ENCODE measurements around the gene MPDZ. TPM values are rescaled to one million over a fixed set of nuclear protein-coding genes. Genes with fewer than 3 reads are reported as not detected.

The MPDZ gene
- total and polyA plus RNA-seq, 2 of the 13 experiments (the other 11 are each of a cell fraction or from before 2014, with no cell fraction given): 12.4 to 14.7 TPM

- TF ChIP-seq ZNF574 (CRISPR knock-in tag; IDR thresholded peaks at IDR 0.05) (no peak), ZSCAN30 (CRISPR knock-in tag; IDR thresholded peaks at IDR 0.05) (no peak), ZNF883 (CRISPR knock-in tag; IDR thresholded peaks at IDR 0.05; ENCODE audit: not compliant biosample characterization) (no peak), ZNF879 (CRISPR knock-in tag; IDR thresholded peaks at IDR 0.05) (no peak), HMGA1 (CRISPR knock-in tag; conservative IDR thresholded peaks at IDR 0.05) (no peak)
Observed at GRCh38 chr9:13116292-13116691, 163.2 kb downstream of the MPDZ start (continued).

GRCh38 chr9:13113751-13114150 lies 165.7 kb downstream of the MPDZ start:
- in situ Hi-C loops (cut with HindIII; ENCODE audit: extremely low pct_ligation_motif_present, low pct_unique_long_range_greater_than_20kb) (no loop called here), intact Hi-C loops (cut with micrococcal nuclease; ENCODE audit: unreplicated experiment) (no loop called here)
- WGBS (ENCODE audit: low lambda C conversion rate): 76% methylated on average over 1 of the region's 1 CpG
- no peak overlapping the region for H3K27ac ChIP-seq (ENCODE audit: extremely low read length, insufficient read depth, low read length)
- ChIA-PET CTCF (ENCODE audit: low intra/inter-chr PET ratio, low total read pairs) (no interaction called here), POLR2A (no interaction called here)
- H4K20me1 ChIP-seq (ENCODE audit: insufficient read depth, low read length): no peaks in the 10 kb centered on the region
- no peak for FAIRE-seq
- H3K4me1 ChIP-seq (ENCODE audit: insufficient read depth, low read length): no peaks in the 10 kb centered on the region
- H3K4me2 ChIP-seq (ENCODE audit: low read depth, low read length): no peak overlapping the region
- no TSS peak for BruUV-seq (replicated peaks)
- H3K9ac ChIP-seq (ENCODE audit: insufficient read depth, low read depth, low read length): no peak overlapping the region
- no peaks in the 10 kb centered on the region for H3K79me2 ChIP-seq (ENCODE audit: insufficient read depth, low read length)
- no peaks in the 10 kb centered on the region for H3K27me3 ChIP-seq (ENCODE audit: control insufficient read depth in 1 of 2, insufficient read depth in 2 of 2, low read length in 2 of 2)
- no peaks in the 10 kb centered on the region for H3K9me3 ChIP-seq (ENCODE audit: low read length)
- no peak for DNase-seq (ENCODE audit: low spot score)
- H3K36me3 ChIP-seq (replicated peaks in 1 of 2; ENCODE audit: control insufficient read depth in 1 of 2, insufficient read depth in 2 of 2, low read length in 2 of 2): no peaks in the 10 kb centered on the region; a peak in 1 of 5 replicates
- H2AFZ ChIP-seq (ENCODE audit: low read length): no peak overlapping the region
- no peak for ATAC-seq
- H3K4me3 ChIP-seq (replicated peaks in 1 of 3; ENCODE audit: insufficient read depth in 1 of 3, low read depth in 2 of 3, low read length in 3 of 3): no peak overlapping the region
- TF ChIP-seq KDM5A (IDR thresholded peaks at IDR 0.05; ENCODE audit: borderline replicate concordance, low read length) (no peak), CHD2 (IDR thresholded peaks at IDR 0.05; ENCODE audit: low read depth, low read length) (no peak), FOXO4 (CRISPR knock-in tag; conservative IDR thresholded peaks at IDR 0.05) (no peak), CCDC6 (CRISPR knock-in tag; IDR thresholded peaks at IDR 0.05) (no peak), ZSCAN31 (CRISPR knock-in tag; IDR thresholded peaks at IDR 0.05; ENCODE audit: low read depth) (no peak), SMAD9 (CRISPR knock-in tag; IDR thresholded peaks at IDR 0.05) (no peak), ZNF253 (CRISPR knock-in tag; IDR thresholded peaks at IDR 0.05; ENCODE audit: borderline replicate concordance) (no peak), ZSCAN22 (CRISPR knock-in tag; IDR thresholded peaks at IDR 0.05) (no peak), ATF7-NPFF (CRISPR knock-in tag; IDR thresholded peaks at IDR 0.05; ENCODE audit: low read depth) (no peak), ELK4 (CRISPR knock-in tag; IDR thresholded peaks at IDR 0.05; ENCODE audit: borderline replicate concordance) (no peak), SATB2 (CRISPR knock-in tag; IDR thresholded peaks at IDR 0.05) (no peak), HINFP (CRISPR knock-in tag; IDR thresholded peaks at IDR 0.05; ENCODE audit: low read depth) (no peak)
